SH-SY5Y (cell line): ENCODE measurements around the gene SNAI3.

Source experiments
- GATA2 ChIP-seq: IDR thresholded peaks from 2 replicates; pipeline ENCODE4 v1.6.1; 2011; ENCODE audit warnings: mild to moderate bottlenecking, low read depth, low read length
- GATA3 ChIP-seq: IDR thresholded peaks from 2 replicates; pipeline ENCODE4 v1.6.1; 2011; ENCODE audit warnings: low read depth, mild to moderate bottlenecking, low read length, moderate library complexity

The SNAI3 gene

DNA sequence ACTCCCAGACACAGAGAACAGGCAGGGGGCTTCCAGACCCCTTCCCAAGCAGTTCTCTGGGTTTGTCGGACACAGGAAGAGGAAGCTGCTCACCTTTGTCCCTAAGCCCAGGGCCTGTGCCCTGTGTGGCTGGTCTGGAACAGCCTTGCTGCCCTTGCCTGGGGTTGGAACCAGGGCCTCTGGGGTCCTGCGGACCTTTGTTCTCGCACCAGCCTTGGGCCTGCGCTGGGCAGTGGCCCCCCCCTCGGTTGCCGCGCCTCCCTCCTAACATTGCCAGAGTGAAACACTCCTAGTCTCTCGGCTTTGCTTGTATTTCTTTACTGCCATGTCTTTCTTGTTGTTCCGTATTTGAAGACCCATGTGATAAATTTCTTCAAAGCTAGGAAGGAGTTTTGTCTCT is 56.5 kb downstream of the SNAI3 start:
- TF ChIP-seq GATA3: no peak
- no peak for TF ChIP-seq GATA2

DNA sequence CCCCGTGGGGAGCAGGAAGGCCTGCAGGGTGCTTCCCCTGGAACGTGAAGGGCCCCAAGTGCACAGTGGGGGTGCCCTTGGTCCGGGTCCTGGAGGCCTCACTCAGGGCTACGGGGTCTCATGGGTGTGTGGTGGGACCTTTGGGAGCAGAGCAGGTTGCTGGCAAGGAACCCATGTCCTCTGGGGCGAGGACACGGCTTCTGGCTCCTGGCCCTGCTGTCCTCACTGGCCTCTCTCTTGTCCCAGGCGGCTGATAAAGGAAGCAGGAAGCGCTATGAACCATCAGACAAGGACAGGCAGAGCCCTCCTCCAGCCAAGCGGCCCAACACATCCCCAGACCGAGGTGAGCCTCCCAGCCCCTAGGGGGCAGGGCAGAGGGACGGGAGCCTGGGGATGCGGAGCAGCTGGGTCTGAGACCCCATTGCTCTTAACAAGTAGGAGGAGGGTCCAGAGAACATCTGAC is 57.8 kb downstream of the SNAI3 start:
- TF ChIP-seq GATA2 (no peak), GATA3 (no peak)
